ENCODE data around the gene GJA3.

The GJA3 gene

DNA sequence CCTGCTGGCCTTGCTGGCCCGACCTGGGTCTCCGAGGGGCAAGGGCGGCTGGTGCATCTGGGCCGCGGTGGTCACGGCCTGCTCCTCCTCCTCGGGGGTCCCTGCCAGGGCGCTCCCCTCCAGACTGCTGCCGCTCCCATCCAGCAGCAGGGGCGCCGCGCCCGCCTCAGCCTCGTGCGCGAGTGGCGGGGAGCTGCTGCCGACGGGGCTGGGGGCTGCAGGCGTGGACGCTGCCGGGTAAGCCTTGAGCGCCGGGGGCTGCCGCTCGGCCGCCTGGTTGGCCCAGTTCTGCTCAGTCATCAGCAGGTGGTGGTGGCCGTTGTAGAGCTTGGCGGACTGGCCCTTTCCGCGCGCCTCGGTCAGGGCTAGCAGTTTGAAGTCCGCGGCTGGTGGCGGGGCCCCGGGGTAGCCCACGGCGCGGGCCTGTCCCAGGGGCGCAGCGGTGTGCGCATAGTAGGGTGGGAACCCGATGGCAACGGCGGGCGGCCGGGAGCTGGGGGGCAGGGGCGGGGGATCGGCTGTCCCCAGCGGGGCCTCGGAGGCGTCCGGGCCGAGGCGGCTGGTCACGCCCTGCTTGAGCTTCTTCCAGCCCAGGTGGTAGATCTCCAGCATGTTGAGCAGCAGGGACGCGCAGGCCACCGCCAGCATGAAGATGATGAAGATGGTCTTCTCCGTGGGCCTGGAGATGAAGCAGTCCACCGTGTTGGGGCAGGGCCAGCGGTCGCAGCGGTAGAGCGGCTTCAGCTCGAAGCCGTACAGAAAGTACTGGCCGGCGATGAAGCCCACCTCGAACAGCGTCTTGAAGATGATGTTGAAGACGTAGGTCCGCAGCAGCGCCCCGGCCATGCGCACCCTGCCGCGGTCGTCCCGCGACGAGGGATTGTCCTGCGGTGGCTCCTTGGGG lies 18.6 kb downstream of the GJA3 start:
- TF ChIP-seq, protein P1, sequence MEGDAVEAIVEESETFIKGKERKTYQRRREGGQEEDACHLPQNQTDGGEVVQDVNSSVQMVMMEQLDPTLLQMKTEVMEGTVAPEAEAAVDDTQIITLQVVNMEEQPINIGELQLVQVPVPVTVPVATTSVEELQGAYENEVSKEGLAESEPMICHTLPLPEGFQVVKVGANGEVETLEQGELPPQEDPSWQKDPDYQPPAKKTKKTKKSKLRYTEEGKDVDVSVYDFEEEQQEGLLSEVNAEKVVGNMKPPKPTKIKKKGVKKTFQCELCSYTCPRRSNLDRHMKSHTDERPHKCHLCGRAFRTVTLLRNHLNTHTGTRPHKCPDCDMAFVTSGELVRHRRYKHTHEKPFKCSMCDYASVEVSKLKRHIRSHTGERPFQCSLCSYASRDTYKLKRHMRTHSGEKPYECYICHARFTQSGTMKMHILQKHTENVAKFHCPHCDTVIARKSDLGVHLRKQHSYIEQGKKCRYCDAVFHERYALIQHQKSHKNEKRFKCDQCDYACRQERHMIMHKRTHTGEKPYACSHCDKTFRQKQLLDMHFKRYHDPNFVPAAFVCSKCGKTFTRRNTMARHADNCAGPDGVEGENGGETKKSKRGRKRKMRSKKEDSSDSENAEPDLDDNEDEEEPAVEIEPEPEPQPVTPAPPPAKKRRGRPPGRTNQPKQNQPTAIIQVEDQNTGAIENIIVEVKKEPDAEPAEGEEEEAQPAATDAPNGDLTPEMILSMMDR (IDR thresholded peaks at IDR 0.05), result no peak
- TF ChIP-seq ZFX (IDR thresholded peaks at IDR 0.05; ENCODE audit: borderline replicate concordance), result no peak
- no peak overlapping the region for H3K27ac ChIP-seq

DNA sequence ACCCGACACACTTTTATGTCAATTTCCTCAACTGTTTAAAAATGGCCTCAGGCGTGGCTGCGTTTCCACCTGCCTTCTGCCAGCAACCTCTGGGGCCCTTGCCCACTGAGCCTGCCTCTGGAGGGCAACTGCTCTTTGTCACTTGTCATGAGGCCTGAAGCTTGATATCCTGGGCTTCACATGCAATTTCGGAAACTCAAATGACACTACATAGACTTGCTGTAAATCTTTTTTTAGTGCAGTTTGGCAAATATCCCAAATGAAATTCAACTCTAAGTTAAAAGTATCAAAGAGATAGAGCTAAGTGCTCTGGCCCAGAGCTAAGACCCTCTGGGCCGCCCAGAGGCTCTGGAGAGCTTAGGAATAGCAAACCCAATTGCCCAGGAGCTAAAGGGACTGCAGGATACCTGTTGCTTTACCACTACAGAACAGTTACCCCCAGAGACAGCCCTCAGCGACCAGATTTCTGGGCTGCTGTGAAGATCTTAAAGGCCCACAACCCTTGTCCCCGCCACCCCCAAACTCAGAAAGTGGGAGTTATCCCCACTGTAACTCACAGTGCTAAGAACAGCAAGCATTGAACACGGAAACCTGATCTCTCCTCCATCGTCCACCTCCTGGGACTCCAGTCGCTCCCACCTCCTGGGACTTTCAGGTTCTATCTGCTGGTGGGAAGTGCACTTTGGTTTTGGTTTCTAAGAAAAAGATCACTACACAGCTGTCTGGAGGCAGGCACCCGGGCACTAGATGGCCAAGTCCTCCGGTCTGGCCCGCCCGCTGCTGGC lies 19.4 kb downstream of the GJA3 start:
- no peak for TF ChIP-seq ZFX (IDR thresholded peaks at IDR 0.05; ENCODE audit: borderline replicate concordance)
- TF ChIP-seq, protein P1 (IDR thresholded peaks at IDR 0.05), result no peak

DNA sequence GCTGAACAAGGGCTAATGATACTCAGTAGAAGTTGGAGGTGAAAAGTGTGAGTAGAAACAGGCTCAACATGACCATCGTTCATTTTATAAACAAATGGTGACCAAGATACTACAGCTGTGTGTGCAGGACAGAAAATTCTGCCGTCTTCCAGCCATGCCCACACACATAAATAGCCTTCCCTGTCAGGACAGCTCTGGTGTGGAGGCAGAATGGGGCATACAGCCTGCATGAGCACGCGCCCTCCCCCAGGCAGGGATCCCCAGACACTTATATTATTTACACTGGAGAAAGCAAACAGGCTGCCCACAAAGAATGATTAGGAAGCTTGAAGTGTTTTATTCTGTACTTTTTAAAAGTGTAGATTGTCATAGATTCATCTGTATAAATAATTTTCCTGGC lies 20.4 kb downstream of the GJA3 start:
- no peak for TF ChIP-seq ZFX (IDR thresholded peaks at IDR 0.05; ENCODE audit: borderline replicate concordance)
- TF ChIP-seq, protein P1 (IDR thresholded peaks at IDR 0.05), result no peak
- no peak overlapping the region for H3K27ac ChIP-seq

More for the DNA sequence above, 19.4 kb downstream of the GJA3 start:
- H3K27ac ChIP-seq, result no peak overlapping the region

DNA sequence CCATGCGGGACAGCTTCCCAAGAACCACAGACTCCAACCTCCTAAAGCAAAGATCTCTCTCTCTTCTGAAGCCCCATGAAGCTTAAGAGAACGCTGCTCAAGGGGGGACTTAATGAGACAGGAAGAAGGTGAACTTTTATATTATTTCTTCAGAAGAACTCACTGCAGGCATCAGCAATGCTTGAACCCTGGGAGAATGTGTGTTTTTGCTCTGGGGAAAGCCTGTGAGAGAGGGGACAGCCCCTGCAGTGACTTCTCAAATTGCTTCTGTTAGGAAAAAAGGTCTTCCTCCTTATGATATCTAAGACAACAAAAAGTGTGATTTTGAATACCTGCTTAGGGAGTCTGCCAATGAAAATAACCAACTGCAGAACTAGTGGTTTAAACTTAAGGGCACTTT lies 23.0 kb downstream of the GJA3 start:
- H3K27ac ChIP-seq, result no peak overlapping the region
- no peak for TF ChIP-seq ZFX (IDR thresholded peaks at IDR 0.05; ENCODE audit: borderline replicate concordance)
- TF ChIP-seq, protein P1 (IDR thresholded peaks at IDR 0.05), result no peak

DNA sequence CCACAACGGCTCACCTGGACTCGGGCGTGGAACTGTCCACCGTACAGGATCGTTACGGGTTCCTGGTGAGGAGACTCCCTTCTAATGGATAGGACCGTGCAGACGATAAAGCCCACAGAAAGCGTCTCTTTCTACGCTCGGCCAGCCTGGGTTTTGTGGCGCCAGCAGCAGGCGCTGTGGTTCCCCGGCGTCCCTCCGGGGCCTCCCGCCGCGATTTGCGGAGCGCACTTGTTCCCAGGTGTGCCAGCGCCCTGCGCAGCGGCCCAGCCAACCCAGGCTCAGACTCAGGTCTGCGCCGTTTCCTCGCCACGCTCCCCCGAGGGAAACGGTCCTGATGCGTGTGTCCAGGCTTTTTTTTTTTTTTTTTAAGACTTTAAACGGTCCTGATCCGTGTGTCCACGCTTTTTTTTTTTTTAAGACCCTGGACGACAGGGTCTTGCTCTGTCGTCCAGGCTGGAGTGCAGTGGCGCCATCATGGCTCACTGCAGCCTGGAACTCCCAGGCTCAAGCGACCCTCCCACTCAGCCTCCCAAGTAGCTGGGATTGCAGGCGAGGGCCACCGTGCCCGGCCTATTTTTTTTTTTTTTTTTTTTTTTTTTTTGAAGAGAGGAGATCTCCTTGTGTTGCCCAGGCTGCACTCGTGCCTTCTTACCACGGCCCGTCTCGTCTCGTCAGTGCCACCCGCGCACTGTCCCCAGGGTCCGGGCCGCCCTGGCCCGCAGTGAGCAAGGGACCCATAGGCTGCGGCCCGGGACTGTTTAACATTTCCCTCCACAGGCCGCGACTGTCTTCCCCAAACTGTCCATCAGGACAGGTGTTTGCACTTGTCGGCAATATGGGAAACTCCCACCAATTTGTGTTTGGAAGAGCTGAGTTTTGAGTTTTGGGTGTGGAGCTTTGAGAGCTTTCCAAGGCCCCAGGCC lies 23.8 kb downstream of the GJA3 start:
- no peak overlapping the region for H3K27ac ChIP-seq
- TF ChIP-seq ZFX (IDR thresholded peaks at IDR 0.05; ENCODE audit: borderline replicate concordance), result no peak
- TF ChIP-seq, protein P1 (IDR thresholded peaks at IDR 0.05), result peak; percentile 96

DNA sequence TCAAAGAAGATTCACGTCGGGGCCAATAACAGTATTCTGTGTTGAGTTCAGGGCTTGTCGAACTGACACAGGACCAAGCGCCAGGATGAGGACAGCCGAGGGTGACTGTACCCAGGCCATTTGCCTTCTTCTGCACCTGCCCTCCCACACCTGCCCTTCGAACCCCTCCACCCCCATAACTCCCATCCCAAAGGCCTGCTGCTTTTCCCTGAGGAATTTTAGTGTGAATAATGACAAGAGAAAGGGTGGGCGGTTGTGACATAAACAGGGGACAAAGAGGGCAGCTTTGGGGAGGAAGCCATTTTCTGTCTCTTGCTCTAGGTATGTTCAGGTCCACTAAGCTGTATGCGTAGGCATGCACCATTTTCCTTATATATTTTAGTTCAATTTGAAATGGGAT lies 26.1 kb downstream of the GJA3 start:
- TF ChIP-seq ZFX (IDR thresholded peaks at IDR 0.05; ENCODE audit: borderline replicate concordance), result no peak
- TF ChIP-seq, protein P1 (IDR thresholded peaks at IDR 0.05), result no peak
- no peak overlapping the region for H3K27ac ChIP-seq
